ENCODE results near the gene ZFP90. TPM values are rescaled to one million over a fixed set of nuclear protein-coding genes. Genes with fewer than 3 reads are reported as not detected.

ZFP90 gene
- total RNA-seq, 1 experiment from 2014 or later = 12.8 TPM

- H3K4ac ChIP-seq (ENCODE audit: low read depth, low read length) = no peak overlapping the region
- H2BK20ac ChIP-seq (ENCODE audit: low read depth, low read length, poor library complexity, severe bottlenecking) = no peak overlapping the region
- H4K20me1 ChIP-seq (ENCODE audit: control insufficient read depth, insufficient read depth, insufficient read length) = no peaks in the 10 kb centered on the region
- no peak overlapping the region for H2BK120ac ChIP-seq (ENCODE audit: low read depth, low read length, poor library complexity, severe bottlenecking)
- Mint-ChIP-seq H3K9me3 (peaks cover 0 to 9% of the 10 kb centered on the region in 2 experiments; a peak in 3 of 5 replicates), H3K36me3 (ENCODE audit: insufficient read depth in 1 of 3, low read depth in 3 of 3) (peaks cover 31 to 38% (median 34%) of the 10 kb centered on the region in 3 experiments), H3K4me3 (peak overlapping the region; percentile 90 to 94), H3K27ac (peak overlapping the region in 2 of 3 experiments; percentile 10 to 94; a peak in 2 of 7 replicates), H3K27me3 (ENCODE audit: low read depth) (no peaks in the 10 kb centered on the region), H3K4me1 (peaks cover 11% of the 10 kb centered on the region in 2 experiments)
- no peak overlapping the region for H3K56ac ChIP-seq (ENCODE audit: insufficient read length, low read depth, low read length)
- H3K4me1 ChIP-seq (ENCODE audit: insufficient read depth, low read length) = no peaks in the 10 kb centered on the region
- peak overlapping the region; percentile 74 for H3K9ac ChIP-seq (ENCODE audit: extremely low read depth, insufficient read length, low read length)
- H3K27ac ChIP-seq (ENCODE audit: insufficient read length, low read depth, low read length) = no peak overlapping the region
- no peak overlapping the region for H4K91ac ChIP-seq (ENCODE audit: insufficient read length, low read depth, low read length)
- no peak overlapping the region for H3K23ac ChIP-seq (ENCODE audit: insufficient read length, low read depth, low read length)
- no peak for TF ChIP-seq CTCF (conservative IDR thresholded peaks at IDR 0.05)
- H2BK15ac ChIP-seq (ENCODE audit: low read depth, low read length) = no peak overlapping the region
- no peak overlapping the region for H2BK5ac ChIP-seq (ENCODE audit: insufficient read length, low read length)
- no peak overlapping the region for H4K8ac ChIP-seq (replicated peaks; ENCODE audit: insufficient read length, low read depth, low read length)
- H4K5ac ChIP-seq (ENCODE audit: insufficient read length, low read depth, low read length) = no peak overlapping the region
- H2AK5ac ChIP-seq (ENCODE audit: insufficient read length, low read length) = no peak overlapping the region
- H2AFZ ChIP-seq (ENCODE audit: low read length) = no peak overlapping the region
- H3K79me1 ChIP-seq (ENCODE audit: insufficient read depth, low read depth, low read length, poor library complexity, severe bottlenecking) = no peaks in the 10 kb centered on the region
- peak overlapping the region; percentile 63 for H3K4me2 ChIP-seq (ENCODE audit: insufficient read depth, insufficient read length, low read length)
- H3K27me3 ChIP-seq (ENCODE audit: insufficient read depth, low read length) = no peaks in the 10 kb centered on the region
- no peak overlapping the region for H2BK12ac ChIP-seq (ENCODE audit: insufficient read length, low read depth, low read length)
- H3T11ph ChIP-seq (ENCODE audit: low read length) = no peak overlapping the region
- H3K18ac ChIP-seq (ENCODE audit: insufficient read length, low read depth, low read length) = no peak overlapping the region
- peak overlapping the region; percentile 77; the same call in 1 of the 2 replicates for H3K14ac ChIP-seq (ENCODE audit: insufficient read depth, low read length)
- H3K79me2 ChIP-seq (ENCODE audit: insufficient read depth, low read length) = no peaks in the 10 kb centered on the region
- H3K9me3 ChIP-seq (ENCODE audit: control insufficient read depth, low read depth, low read length) = no peaks in the 10 kb centered on the region
- DNase-seq = peak; percentile 31
- H3K23me2 ChIP-seq (ENCODE audit: insufficient read length, low read depth, low read length, poor library complexity, severe bottlenecking) = peaks cover 8% of the 10 kb centered on the region
- no CpG with 5 or more reads among the region's 19 CpGs for WGBS (ENCODE audit: extremely low coverage, insufficient read length, low lambda C conversion rate)
Measured at GRCh38 chr16:68539711-68540239, 684 bp downstream of the ZFP90 start.

Data from H9 (cell line).